Raji (cell line): ENCODE results near the gene PTS.

Source experiments
- POLR2A ChIP-seq: IDR thresholded peaks from 2 replicates; pipeline ENCODE4 v1.6.1; 2011; ENCODE audit warnings: low read depth, low read length, control low read depth; ENCODE audit not compliant: insufficient read depth

The PTS gene

GRCh38 chr11:112274007-112274783 is 48.0 kb downstream of the PTS start:
- no peak for TF ChIP-seq POLR2A

DNA sequence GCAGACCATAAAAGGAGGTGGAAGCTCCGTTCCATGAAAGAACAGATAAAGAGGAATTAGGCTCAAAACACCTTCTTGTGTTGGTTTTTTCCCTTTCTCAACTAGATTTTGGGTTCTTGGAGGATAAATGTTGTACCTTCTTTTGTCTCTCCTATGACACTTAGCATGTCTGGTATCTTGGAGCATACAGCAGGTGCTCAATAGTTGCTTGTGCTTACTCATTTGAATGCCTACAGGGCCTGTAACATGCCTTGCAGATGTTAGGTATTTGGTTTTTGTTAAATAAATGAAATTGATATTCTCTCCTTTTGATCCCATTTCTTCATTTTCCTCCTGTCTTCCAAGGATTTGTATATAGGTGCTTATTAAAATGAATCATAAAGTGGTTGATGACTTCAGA is 50.8 kb downstream of the PTS start:
- no peak for TF ChIP-seq POLR2A

DNA sequence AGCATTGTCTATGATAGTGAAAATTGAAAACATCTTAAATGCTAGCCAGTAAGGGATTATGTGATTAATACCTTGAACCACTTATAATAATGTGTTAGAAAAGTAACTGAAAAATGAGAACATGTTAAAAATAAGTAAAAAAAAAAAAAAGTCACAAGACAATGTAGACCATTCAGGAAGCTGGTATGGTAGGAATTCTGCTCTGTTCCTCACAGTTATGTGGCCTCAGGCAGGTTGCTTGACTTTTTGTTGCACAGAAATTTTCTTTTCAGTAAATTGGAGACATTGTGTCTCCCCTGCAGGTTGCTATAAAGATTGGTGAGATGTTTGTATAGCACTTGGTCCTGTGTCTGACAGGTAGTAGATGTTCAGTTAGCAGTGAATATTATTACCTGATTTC is 51.7 kb downstream of the PTS start:
- no peak for TF ChIP-seq POLR2A

DNA sequence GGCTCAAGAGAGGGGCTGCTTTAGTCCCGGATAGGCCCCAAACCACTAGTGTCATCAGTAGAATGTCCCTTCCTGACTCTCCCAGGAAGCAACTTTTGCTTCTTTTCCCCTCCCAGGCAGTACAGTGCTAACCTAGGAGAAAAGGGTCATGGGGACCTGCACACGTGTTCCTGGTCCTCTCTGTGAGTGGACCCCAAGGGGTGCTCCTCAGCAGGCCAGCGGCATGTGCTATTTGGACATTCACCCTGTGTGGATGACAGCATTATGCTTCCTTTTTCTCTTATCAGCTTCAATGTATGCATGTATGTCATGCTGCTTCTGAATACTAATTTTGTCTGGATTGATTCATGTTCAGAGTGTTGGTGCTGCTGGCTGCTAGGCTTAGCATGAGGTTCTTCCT is 52.6 kb downstream of the PTS start:
- TF ChIP-seq POLR2A: no peak

GRCh38 chr11:112279901-112280267 is 53.7 kb downstream of the PTS start:
- TF ChIP-seq POLR2A: no peak

- peak; percentile 29; the same call in 1 of the 2 replicates for TF ChIP-seq POLR2A
Measured at GRCh38 chr11:112280268-112281126, 54.3 kb downstream of the PTS start.

DNA sequence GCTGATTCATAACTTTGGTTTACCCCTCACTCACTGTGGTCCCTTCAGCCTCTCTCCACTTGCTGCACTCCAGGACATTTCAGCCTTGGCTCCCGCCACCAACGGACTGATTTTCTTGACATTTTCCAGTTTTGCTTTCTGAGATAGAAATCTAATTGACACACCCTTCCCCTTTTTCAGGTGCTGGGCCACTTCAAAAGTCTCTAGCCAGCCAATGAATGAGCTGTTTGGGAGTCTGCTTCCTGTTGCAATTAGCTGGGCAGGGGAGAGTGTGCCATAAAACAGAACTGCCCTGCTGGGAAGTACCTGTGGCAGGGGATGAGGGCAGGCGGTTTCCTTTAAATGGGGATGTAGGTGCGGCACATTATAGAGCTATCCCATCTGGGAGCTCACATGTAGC is 55.5 kb downstream of the PTS start:
- TF ChIP-seq POLR2A: no peak
